IPS DF 4.7 (cell line): ENCODE measurements around the gene ACBD6.

Experiments used
- DNase-seq: peaks from one replicate; pipeline ENCODE4 v3.0.0-alpha.2; 2013; ENCODE audit warnings: low spot score; ENCODE audit errors: extremely low read depth

ACBD6 gene

DNA sequence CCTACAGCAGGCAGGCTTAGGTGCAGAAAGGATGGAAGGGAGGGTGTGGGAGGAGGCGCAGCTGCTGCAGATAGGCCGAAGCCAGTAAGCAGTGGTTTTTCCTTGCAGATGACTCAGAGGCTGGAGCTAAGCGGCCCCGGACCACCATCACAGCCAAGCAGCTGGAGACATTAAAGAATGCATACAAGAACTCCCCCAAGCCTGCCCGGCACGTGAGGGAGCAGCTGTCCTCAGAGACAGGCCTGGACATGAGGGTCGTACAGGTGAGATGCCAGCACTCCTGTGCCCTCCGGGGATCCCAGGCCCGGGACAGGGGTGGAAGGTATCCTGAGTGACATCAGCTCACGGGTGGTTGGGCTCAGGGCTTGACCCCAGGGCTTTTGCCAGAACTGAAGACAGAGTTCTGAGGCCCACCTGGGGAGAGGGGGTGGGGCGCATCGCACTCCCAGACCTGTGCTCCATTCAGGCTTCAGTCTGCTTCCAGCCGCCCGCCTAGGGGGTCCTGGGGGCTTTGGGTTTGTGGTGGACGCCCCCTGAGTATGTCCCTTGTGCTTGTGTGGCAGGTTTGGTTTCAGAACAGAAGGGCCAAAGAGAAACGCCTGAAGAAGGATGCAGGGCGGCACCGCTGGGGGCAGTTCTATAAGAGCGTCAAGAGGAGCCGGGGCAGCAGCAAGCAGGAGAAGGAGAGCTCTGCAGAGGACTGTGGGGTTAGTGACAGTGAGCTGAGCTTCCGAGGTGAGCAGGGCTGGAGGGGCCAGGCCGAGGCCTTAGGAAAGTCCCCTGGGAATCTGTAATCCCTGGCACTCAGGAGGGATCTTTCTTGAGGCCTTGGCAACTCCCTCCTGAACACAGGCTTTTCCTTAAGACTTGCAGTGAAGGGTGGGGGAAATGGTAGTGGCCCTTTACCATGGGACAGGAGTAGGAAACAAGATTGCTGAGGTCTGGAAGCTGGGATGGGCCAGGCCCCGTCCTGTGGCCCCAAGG is 230.8 kb downstream of the ACBD6 start:
- DNase-seq: no peak

DNA sequence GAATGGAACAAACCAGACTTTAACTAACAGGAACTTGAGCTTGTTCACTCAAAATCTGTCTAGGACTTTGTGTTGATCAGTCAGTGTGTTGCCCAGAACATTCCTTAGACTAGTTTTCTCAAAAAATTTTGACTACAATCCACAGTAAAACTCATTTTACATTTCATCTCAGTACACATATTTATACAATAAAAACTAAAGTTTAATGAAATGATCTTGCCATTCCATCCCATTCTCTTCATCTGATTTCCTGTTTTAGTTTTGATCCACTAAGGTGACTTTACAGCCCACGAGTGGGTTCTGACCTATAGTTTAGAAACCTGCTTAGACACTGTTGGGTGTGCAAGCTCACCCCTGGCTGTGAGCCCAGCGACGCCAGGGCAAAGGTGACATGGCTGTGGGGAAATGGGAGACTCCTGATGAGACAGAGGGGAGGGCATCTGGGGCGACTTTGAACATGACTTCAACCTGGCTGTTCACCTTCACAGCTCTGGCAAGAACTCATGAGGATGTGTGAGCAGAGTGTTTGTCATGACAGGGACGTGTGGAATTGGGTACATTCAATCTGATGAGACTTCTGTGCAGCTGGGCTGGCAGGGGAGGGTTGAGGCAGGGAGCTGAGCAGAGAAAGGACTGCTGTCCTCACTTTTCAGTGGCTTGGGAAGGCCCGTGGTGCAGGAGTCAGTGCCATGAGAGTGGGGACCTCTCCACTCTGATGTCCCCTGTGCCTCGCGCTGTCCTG is 231.7 kb downstream of the ACBD6 start:
- DNase-seq: no peak

DNA sequence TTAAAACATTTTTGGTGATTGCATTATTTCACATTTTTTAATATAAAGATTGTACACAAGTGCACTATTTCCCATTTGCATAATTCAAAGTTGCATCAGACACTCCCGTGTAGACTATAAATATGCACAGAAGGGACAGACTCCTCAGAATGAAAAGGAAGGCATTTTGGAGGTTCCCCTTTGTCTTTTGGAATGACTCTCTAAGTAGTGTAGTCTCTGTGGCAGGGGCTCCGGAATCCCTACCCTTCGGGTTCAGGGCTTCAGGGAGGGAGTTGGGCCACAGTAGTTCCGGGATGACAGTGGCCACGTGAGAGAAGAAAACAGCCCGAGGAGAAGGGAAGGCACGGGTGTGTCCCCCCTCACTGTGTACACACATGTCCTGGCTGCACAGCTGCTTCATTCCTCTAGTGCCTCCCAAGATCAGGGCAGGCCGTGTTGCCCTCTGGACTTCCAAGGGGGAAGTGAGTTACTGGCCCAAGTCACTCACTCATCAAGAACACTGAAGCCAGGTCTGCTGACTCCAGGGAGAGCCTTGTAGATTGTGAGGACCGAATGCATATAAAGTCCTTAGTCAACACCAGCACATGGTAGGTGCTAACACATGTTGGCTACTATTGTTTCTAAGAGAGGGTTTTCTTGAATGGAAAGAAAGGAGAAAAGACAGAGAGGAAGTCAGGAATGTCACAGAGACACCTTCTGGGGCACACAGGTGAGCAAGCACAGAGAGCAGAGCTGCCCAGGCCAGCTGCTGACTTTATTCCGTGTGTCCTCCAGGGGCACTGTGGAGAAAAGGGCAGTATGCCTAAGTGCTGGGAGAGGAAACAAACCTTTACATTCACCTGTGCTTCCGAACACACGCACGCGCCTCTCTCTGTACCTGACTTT is 232.5 kb downstream of the ACBD6 start:
- DNase-seq: no peak

DNA sequence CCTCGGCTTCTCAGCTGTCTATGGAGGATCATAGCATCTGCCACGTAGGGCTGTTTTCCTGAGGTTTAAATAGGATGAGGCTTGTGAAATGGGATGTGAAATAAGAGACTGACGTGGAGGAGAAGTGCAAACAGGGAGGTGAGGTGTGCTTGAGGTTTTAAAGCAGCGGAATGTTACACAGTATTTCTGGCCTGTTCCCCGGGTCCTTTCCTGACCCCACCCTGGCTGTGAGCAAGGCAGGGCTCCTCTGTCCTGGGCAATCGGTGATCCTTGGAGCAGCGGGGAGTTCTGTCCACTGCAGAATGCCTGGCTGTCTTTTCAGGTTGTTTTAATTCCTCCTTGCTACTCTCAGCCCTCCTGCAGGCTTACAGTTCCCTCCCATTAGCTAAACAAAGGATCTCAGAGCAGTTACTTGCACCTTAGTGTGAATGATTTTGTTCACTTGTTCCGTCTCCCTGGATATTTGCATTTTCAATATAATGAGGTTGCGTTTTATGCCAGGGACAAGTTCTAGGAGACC is 233.8 kb downstream of the ACBD6 start:
- no peak for DNase-seq

DNA sequence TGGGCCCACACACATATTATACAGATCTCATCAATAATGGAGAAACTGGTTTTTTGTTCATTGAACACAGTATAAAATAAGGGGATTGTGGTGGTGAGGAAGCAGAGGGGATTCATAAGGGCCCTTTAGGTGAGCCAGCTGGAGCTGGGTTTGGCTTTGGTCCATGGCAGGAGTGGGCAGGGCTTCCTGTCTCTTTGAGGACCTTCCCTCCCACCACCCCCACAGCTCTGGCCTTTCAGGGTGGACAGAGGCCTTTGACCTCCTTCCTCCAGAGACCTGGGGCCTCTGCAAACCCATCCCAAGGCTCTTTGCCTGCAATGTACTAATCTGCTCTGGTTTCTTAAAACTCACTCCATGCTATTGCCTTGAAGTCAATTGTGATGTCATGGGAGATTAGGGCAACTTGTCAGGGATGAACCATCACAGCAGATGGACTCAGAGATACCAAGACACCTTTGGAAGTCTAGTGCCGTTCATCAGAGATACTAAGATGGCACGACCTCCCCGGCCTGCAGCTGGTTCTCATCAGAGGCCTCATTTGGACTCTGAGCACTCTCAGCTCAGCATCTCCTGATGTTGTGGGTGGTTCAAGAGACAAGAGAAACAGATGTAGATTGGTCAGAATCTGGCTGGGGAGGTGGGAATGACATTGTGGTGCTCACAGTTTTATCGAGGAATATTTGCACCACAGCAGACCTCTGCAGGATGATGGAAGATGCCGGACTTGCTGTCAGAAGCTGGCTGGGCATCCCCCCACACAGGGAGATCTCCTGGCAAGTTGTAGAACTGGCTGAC is 234.4 kb downstream of the ACBD6 start:
- no peak for DNase-seq

DNA sequence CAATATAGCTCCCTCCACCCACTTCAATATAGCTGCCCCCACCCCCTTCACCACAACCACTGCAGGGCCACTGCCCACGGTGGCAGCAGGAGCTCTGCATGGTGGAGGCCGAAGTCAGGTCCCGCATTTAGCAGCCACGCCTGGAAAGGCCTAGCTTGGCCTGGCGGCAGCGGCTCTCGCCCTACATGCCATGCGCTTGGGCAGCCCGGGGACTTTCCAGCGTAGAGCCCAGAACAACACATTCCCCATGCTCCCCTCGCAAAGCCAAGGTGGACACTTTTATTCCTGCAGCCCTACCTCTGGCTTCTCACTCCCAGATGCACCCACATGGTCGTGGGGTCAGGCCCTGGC is 235.2 kb downstream of the ACBD6 start:
- no peak for DNase-seq

DNA sequence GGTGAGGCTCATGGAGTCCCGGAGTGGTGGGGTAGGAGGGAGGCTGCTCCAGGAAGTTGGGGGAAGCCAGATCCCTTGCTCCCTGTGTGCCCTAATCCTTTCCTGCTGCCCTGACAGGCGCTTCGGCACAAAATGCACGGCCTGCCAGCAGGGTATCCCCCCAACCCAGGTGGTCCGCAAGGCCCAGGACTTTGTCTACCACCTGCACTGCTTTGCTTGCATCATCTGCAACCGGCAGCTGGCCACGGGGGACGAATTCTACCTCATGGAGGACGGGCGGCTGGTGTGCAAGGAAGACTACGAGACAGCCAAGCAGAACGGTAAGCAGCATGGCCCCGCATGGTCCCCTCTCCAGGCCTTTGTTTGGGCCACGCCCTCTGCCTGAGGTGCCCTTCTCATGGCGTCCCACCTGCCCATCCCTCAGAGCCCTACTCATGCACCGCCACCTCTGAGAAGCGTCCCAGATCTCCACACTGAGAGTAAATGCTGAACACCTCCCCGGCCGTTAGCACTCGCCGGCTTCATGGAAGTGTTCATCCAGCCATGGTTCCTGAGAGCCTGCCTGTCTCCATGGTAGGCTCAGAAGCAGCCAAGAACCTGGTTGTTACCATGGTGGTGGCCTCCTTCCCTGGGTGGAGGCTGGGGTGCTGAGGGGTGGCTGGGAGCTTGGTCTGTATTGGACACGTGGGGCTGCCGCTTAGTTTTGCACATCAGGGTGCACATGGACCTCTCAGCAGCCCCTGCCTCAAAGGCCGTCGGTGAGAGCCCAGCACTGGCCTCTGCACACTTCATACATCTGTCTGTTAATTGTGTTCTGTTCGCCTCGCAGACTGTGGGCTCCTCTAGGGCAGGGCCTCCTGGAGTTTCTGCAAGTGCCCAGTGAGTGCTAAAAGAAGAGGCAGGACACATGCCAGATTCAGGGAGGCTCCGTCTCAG is 235.8 kb downstream of the ACBD6 start:
- DNase-seq: no peak

DNA sequence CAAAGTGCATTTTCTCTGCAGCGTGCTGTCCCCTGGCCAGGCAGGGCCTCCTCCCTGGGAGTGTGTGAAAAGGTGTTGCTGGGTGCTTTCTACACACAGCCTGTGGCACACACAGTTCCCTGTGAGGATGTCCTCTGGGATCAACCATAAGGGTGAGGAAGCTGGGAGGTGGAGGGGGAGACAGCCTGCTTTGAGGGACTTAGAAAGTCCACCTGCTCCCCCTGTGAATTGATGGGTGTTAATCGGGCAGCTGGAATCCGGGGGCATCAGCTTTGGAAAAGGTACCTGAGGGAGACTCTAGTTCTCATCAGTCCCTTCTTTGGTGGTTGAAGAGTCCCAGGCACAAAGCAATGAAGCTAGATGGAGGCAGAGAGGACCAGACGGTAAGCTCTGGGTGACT is 236.5 kb downstream of the ACBD6 start:
- DNase-seq: no peak

DNA sequence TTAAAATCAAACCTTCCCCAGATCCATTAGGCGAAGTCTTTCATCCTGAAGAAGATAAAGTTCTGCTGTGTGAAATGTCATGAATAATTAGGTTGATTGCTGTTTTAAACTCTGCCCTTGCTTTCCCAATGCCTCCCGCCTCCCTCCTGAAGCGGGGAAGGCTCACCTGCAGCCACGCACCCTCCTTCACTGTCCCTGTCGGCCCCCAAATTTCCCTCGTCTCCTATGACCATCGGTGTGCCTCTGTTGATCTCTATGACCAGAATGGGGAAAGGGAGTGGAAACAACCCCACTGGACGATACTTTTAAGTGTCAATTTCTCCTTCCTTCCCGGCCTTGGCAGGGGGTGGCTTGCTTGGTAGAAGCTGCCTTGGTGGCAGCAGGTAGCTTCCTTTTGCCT is 237.2 kb downstream of the ACBD6 start:
- no peak for DNase-seq

DNA sequence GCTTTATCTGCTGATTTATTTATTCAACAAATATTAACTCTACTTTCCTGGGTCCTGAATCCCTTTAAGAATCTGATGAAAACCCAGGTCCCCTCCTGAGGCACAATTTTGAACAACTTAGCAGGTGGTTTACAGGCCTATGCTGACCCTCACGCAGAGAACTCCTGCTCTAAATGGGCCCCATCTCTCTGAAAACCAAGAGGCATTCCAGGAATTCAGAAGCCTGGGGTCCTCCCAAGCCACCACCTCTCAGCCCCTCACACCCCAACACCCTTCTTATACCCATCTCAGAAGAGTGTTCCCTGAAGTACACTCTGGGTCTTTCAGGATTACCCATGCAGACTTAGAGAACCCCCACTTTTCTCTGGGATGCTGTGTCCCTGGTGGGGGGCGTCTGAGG is 237.8 kb downstream of the ACBD6 start:
- no peak for DNase-seq

DNA sequence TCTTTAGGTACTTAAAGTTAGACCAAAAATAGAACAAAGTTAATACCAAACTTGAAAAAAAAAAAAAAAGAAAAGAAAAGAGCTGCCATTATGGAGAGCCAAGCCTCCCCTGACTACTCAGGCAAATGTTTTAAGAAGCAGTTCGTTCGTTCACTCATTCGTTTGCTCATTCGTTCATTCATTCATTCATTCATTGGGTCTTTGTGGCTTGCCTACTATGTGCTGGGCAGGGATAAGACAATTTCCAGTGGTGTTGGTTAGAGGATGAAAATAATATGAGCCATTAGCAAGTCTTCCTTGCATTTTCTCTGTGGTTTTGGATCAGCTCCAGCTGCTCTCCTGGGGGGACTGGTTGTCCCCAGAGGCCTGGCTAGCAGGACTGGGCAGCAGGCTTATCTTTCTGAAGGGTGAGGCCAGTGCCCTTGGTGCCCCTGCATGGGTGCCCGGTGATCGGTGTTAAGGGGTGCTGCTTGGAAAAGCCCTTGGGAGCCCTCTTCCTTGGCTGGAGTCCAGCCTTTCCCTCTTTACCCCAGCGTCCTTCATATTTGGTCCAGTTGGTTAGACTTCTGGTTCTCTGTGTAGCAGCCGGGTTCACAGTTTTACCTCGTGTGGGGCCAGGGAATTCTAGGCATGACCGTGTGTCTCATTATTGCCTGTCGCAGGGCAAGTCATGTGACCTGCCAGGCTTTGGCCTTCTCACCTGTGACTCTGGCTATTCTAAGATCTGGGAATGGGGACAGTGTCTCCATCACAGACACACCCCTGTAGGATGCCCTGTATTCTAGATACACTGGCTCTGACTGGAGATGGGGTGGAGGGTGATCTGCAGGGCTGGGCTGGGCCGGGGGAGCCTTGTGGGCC is 239.5 kb downstream of the ACBD6 start:
- no peak for DNase-seq

DNA sequence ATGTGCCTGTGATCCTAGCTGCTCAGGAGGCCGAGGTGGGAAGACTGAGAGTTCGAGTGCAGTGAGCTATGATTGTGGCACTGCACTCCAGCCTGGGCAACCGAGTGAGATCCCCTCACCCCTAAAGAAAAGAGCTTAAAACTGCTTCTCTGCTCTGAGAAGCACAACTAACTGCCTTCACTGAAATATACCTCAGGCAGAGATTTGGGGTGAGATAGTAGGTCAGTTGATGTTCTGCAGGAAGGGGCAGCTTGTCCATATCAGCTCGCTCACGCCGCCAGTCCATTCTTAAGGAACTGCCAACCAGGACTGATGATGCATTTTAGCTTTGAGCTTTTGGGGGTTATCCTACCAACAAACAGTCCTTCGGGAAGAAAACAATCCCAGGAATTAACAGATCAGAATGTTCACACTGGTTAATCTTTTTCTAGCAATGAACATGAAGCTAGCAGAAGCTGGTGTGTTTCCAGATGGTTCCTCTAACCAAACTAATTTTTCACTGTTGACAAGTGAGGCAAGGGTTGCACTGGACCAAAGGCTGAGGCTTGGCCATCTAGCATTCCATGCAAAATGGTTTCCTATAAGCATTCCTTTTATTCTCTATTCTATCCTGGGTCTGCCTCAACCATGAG is 240.7 kb downstream of the ACBD6 start:
- no peak for DNase-seq

DNA sequence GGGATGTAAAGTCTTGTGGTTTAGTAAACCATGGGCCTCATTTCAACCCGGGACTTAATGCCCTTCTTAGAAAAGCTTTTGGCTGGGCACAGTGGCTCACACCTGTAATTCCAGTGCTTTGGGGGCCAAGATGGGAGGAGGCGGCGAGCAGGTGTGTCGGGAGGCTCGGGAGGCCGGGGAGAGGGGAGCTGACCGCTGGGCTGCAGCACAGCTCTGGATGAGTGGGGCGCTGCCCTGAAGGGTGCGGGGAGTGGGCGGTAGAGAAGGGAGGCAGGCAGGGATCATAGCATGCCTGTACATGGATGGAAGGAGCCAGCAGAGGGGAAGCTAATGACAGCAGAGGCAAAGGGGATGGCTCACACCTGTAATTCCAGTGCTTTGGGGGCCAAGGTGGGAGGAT is 241.3 kb downstream of the ACBD6 start:
- no peak for DNase-seq

DNA sequence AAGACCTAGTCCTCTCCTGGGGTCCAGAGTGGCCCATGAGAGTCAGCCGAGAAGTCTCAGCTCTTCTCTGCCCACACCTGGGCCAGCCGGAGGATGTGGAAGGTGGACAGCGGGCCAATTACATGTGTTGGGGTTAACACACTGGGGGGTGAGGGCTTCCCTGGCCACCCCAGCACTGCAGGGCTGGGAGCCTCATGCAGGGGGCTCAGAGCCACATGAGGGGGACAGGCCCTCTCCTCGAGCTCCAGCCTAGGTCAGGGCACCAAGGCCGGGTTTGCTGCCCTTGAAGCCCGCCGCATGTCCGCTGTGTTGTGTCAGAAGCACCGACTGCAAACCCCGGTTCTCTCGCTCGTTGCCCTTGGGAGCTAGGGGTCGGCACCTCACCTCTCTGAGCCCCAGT is 241.8 kb downstream of the ACBD6 start:
- DNase-seq: no peak

DNA sequence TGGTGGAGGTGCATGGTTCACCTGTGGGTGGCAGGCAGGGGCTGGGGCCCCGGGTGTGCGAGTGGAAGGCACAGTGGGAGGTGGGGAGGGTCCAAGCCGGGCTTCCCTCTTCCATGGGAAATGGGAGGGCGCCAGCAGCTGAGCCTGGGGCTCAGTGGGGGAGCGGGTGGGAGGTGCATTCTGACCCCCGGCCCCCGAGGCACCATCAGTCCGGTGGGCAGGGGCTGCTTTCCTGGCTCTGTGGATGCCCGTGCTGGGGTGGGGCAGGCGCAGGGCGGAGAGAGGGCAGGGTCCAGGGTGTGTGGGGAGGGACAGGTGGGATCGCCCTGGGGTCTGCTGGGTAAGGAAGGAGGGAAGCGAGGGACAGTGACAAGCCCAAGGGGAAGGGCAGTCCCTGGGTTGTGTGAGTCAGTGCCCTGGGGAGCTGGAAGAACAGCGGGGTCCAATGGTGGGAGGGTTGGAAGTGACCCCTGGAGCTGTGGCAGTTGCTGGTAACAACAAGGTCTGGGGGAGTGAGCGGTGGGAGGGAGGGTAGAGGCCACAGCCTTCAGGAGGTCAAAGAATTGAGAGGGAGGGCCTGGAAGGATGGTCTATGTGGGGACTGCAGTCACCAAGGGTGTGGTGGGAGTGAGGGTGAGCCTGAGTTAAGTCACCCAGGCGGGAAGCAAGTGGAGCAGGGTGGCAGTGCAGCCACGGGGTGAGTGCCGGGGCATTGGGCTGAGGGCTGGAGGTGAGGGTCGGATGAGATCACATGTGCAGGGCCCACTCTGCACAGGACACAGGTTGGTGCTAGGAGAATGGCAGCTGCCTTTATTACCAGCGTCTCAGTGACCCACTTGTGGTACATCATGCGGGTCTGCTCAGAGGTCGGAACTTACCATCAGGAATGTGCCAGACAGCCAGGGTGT is 242.7 kb downstream of the ACBD6 start:
- no peak for DNase-seq

DNA sequence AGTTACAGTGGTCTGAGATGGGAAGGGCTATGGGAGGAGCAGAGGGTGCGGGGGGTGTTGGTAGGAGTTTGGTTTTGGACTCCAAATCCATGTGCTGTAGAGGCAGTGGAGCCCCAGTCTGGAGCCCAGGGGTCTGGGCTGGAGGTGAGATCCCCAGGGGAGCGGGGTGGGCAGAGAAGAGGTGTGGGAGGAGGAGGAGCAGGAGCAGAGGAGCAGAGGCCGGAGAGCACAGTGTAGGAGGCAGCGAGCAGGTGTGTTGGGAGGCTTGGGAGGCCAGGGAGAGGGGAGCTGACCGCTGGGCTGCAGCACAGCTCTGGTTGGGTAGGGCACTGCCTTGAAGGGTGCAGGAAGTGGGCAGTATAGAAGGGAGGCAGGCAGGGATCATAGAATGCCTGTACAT is 243.4 kb downstream of the ACBD6 start:
- DNase-seq: no peak

DNA sequence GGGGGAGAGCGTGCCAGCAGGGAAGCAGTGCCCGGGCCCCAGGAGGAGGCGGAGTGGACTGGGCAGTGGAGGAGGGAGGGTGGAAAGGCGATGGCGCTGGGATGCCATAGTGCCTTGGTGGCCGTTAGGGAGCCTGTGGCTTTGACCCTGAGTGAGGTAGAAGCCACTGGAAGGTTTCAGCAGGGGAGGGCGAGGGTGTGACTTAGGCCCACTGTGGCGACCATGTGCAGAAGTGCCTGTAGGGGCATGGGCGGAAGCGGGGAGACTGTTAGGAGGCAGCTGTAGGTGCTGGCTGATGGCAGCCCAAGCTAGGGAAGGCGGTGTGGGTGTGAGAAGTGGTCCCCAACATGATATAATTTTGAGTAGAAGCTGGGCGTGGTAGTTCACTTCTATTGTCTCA is 244.1 kb downstream of the ACBD6 start:
- no peak for DNase-seq
